AG09319 (cell line): ENCODE data around the gene TTYH2.

Experiments
- DNase-seq: peaks from one replicate; pipeline ENCODE4 v3.0.0-alpha.2; 2010; ENCODE audit warnings: low read depth; ENCODE audit errors: extremely low read depth
- CTCF ChIP-seq: IDR thresholded peaks from 2 replicates; pipeline ENCODE4 v1.5.1; 2011; ENCODE audit warnings: low read depth, mild to moderate bottlenecking, inconsistent platforms, low read length, moderate library complexity

Gene TTYH2

GRCh38 chr17:74194682-74195081, 18.7 kb upstream of the TTYH2 start:
- no peak for TF ChIP-seq CTCF

GRCh38 chr17:74196541-74197317, 16.6 kb upstream of the TTYH2 start:
- DNase-seq: no peak
- TF ChIP-seq CTCF: no peak

More at GRCh38 chr17:74194682-74195081, 18.7 kb upstream of the TTYH2 start:
- no peak for DNase-seq

- DNase-seq: no peak
- TF ChIP-seq CTCF: no peak
These were observed 15.6 kb upstream of the TTYH2 start for GRCh38 chr17:74197801-74198200.

- no peak for DNase-seq
- no peak for TF ChIP-seq CTCF
These were observed 14.7 kb upstream of the TTYH2 start for GRCh38 chr17:74198694-74199093.

- peak; percentile 99 for TF ChIP-seq CTCF
- DNase-seq: no peak
These were observed 13.9 kb upstream of the TTYH2 start for GRCh38 chr17:74199306-74200092.

GRCh38 chr17:74200112-74200511, 13.3 kb upstream of the TTYH2 start:
- no peak for TF ChIP-seq CTCF
- DNase-seq: no peak

GRCh38 chr17:74201250-74201649, 12.1 kb upstream of the TTYH2 start:
- TF ChIP-seq CTCF: no peak
- no peak for DNase-seq
